ENCODE results near the gene SORBS1.

- no peak for TF ChIP-seq POLR2A (IDR thresholded peaks at IDR 0.05; ENCODE audit: low read length)
- no peak for TF ChIP-seq GATA1 (IDR thresholded peaks at IDR 0.05; ENCODE audit: low read depth, low read length)
These were observed 58.8 kb downstream of the SORBS1 start for GRCh38 chr10:95502377-95502776.
